ENCODE results near the gene LHPP.
A peak's percentile ranks its signal among the peaks of the same experiment; 100 is the strongest.

Gene LHPP

GRCh38 chr10:124530215-124530665 is 68.6 kb downstream of the LHPP start:
- DNase-seq (ENCODE audit: insufficient read length, low spot score), result peak; percentile 98
- 0 out of 2 replicates have a peak, but pooled peaks have one; percentile 37 for TF ChIP-seq POU2F2 (IDR thresholded peaks at IDR 0.05; ENCODE audit: low read depth, low read length)
- 0 out of 2 replicates have a peak, but pooled peaks have one; percentile 27 for TF ChIP-seq SPI1 (IDR thresholded peaks at IDR 0.05; ENCODE audit: low read depth, low read length)
- no peak for TF ChIP-seq PAX5 (IDR thresholded peaks at IDR 0.05; ENCODE audit: insufficient read depth, low read length, severe bottlenecking)
- TF ChIP-seq POLR2AphosphoS5 (IDR thresholded peaks at IDR 0.05; ENCODE audit: low read depth, low read length), result no peak
- peak; percentile 98 for FAIRE-seq

- FAIRE-seq (no peak), DNase-seq (ENCODE audit: insufficient read length, low spot score) (no peak)
- TF ChIP-seq PAX5 (IDR thresholded peaks at IDR 0.05; ENCODE audit: insufficient read depth, low read length, severe bottlenecking), result no peak
- TF ChIP-seq TAF1 (IDR thresholded peaks at IDR 0.05; ENCODE audit: low read depth, low read length), result no peak
- TF ChIP-seq POLR2AphosphoS5 (IDR thresholded peaks at IDR 0.05; ENCODE audit: low read depth, low read length), result no peak
- no peak for TF ChIP-seq POLR2A (IDR thresholded peaks at IDR 0.05; ENCODE audit: low read depth, low read length)
- no peak for TF ChIP-seq SPI1 (IDR thresholded peaks at IDR 0.05; ENCODE audit: low read depth, low read length)
- no peak for TF ChIP-seq POU2F2 (IDR thresholded peaks at IDR 0.05; ENCODE audit: low read depth, low read length)
These were observed 69.2 kb downstream of the LHPP start for GRCh38 chr10:124530816-124531215.

DNA sequence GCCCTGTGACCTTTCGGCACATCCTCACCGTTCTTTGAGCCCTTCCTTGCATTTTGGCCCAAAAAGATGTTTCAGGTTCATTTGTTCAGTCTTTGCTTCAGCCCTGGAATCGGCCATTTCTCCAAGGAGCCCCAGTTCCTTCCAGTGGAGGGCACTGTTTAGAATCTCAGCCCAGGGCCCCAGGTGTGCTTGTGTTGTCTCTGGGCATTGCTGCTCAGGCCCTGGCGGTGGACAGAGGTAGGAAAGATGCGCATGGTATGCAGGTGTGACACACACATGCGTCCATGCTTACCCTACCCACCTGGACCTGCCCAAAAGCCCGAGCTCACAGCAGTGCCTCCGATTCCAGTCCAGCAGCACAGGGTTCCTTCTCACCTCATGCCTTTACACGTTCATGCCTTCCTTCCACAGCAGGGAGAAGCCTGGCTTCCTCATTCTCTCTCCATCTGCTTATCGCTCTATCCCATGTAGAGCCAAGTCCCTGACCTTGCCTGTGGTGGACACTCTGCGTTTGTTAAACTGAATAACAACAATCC is 70.6 kb downstream of the LHPP start:
- TF ChIP-seq SPI1 (IDR thresholded peaks at IDR 0.05; ENCODE audit: low read depth, low read length), result no peak
- TF ChIP-seq POU2F2 (IDR thresholded peaks at IDR 0.05; ENCODE audit: low read depth, low read length), result no peak
- no peak for TF ChIP-seq TAF1 (IDR thresholded peaks at IDR 0.05; ENCODE audit: low read depth, low read length)
- no peak for TF ChIP-seq PAX5 (IDR thresholded peaks at IDR 0.05; ENCODE audit: insufficient read depth, low read length, severe bottlenecking)
- no peak for TF ChIP-seq POLR2AphosphoS5 (IDR thresholded peaks at IDR 0.05; ENCODE audit: low read depth, low read length)
- no peak for TF ChIP-seq POLR2A (IDR thresholded peaks at IDR 0.05; ENCODE audit: low read depth, low read length)
- FAIRE-seq, result peak; percentile 89
- no peak for DNase-seq (ENCODE audit: insufficient read length, low spot score)

DNA sequence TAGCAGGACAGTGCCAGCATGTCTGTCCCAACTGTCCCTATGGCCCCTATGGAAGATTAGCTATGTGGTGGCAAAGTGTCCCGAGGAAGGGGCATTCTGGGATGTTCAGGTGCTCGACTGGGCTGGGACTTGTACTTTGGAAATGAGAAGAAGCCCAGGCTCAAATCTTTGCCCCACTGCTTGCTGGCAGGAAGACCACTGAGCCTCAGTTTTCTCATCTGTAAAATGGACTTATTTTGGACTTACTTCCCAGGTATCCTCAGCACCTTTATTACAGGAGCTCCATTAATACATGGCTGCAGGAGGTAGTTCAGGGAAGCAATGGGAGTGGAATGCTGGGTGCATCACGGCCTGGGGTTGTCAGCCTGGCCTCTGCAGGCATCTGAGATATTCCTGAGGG is 71.2 kb downstream of the LHPP start:
- FAIRE-seq (no peak), DNase-seq (ENCODE audit: insufficient read length, low spot score) (no peak)
- TF ChIP-seq SPI1 (IDR thresholded peaks at IDR 0.05; ENCODE audit: low read depth, low read length), result no peak
- TF ChIP-seq TAF1 (IDR thresholded peaks at IDR 0.05; ENCODE audit: low read depth, low read length), result no peak
- TF ChIP-seq POU2F2 (IDR thresholded peaks at IDR 0.05; ENCODE audit: low read depth, low read length), result no peak
- TF ChIP-seq PAX5 (IDR thresholded peaks at IDR 0.05; ENCODE audit: insufficient read depth, low read length, severe bottlenecking), result no peak
- no peak for TF ChIP-seq POLR2A (IDR thresholded peaks at IDR 0.05; ENCODE audit: low read depth, low read length)
- no peak for TF ChIP-seq POLR2AphosphoS5 (IDR thresholded peaks at IDR 0.05; ENCODE audit: low read depth, low read length)

GRCh38 chr10:124533266-124533665 is 71.6 kb downstream of the LHPP start:
- DNase-seq (ENCODE audit: insufficient read length, low spot score), result no peak
- TF ChIP-seq POLR2AphosphoS5 (IDR thresholded peaks at IDR 0.05; ENCODE audit: low read depth, low read length) (no peak), PAX5 (IDR thresholded peaks at IDR 0.05; ENCODE audit: insufficient read depth, low read length, severe bottlenecking) (no peak), TAF1 (IDR thresholded peaks at IDR 0.05; ENCODE audit: low read depth, low read length) (no peak), POLR2A (IDR thresholded peaks at IDR 0.05; ENCODE audit: low read depth, low read length) (no peak), SPI1 (IDR thresholded peaks at IDR 0.05; ENCODE audit: low read depth, low read length) (no peak), POU2F2 (IDR thresholded peaks at IDR 0.05; ENCODE audit: low read depth, low read length) (no peak)
- no peak for FAIRE-seq

- DNase-seq (ENCODE audit: insufficient read length, low spot score) (no peak), FAIRE-seq (peak; percentile 60)
- TF ChIP-seq POU2F2 (IDR thresholded peaks at IDR 0.05; ENCODE audit: low read depth, low read length), result no peak
- no peak for TF ChIP-seq PAX5 (IDR thresholded peaks at IDR 0.05; ENCODE audit: insufficient read depth, low read length, severe bottlenecking)
- TF ChIP-seq POLR2A (IDR thresholded peaks at IDR 0.05; ENCODE audit: low read depth, low read length), result no peak
- TF ChIP-seq TAF1 (IDR thresholded peaks at IDR 0.05; ENCODE audit: low read depth, low read length), result no peak
- TF ChIP-seq SPI1 (IDR thresholded peaks at IDR 0.05; ENCODE audit: low read depth, low read length), result no peak
- no peak for TF ChIP-seq POLR2AphosphoS5 (IDR thresholded peaks at IDR 0.05; ENCODE audit: low read depth, low read length)
These were observed 72.7 kb downstream of the LHPP start for GRCh38 chr10:124534231-124534798.

GRCh38 chr10:124534826-124535601 is 73.4 kb downstream of the LHPP start:
- TF ChIP-seq TAF1 (IDR thresholded peaks at IDR 0.05; ENCODE audit: low read depth, low read length) (no peak), POLR2A (IDR thresholded peaks at IDR 0.05; ENCODE audit: low read depth, low read length) (no peak), POU2F2 (IDR thresholded peaks at IDR 0.05; ENCODE audit: low read depth, low read length) (no peak), SPI1 (IDR thresholded peaks at IDR 0.05; ENCODE audit: low read depth, low read length) (no peak), PAX5 (IDR thresholded peaks at IDR 0.05; ENCODE audit: insufficient read depth, low read length, severe bottlenecking) (no peak), POLR2AphosphoS5 (IDR thresholded peaks at IDR 0.05; ENCODE audit: low read depth, low read length) (no peak)
- FAIRE-seq (peak; percentile 69), DNase-seq (ENCODE audit: insufficient read length, low spot score) (no peak)

- peak; percentile 78 for FAIRE-seq
- no peak for TF ChIP-seq POLR2A (IDR thresholded peaks at IDR 0.05; ENCODE audit: low read depth, low read length)
- peak; percentile 72 for TF ChIP-seq SPI1 (IDR thresholded peaks at IDR 0.05; ENCODE audit: low read depth, low read length)
- DNase-seq (ENCODE audit: insufficient read length, low spot score), result peak; percentile 69
These were observed 74.3 kb downstream of the LHPP start for GRCh38 chr10:124535731-124536495.

DNA sequence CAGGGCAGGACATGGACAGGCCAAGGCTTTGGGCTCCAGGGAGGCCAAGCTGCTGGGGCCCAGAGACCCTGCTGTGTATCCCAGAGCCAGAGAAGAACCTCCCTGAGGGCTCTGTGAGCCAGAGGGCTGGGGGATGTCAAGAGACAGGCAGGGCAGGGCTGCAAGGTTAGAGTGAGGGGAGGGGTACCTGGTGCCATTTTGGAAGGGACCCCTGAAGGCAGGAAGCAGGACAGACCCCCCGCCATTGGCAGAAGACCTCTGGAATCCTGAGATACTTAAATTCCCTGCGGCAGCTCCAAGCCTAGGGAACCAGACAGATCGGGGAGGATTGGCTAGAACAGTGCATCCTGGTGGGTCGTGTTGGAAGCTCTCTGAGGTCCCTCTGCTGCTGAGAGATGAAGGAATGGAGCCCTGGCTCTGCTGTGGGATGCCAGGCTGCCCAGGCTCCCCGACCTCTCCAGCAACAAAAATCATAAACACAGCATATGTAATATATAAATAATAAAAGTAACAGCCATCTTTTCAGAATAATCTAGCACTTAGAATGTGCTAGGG is 75.0 kb downstream of the LHPP start:
- TF ChIP-seq SPI1 (IDR thresholded peaks at IDR 0.05; ENCODE audit: low read depth, low read length) (no peak), PAX5 (IDR thresholded peaks at IDR 0.05; ENCODE audit: insufficient read depth, low read length, severe bottlenecking) (no peak), TAF1 (IDR thresholded peaks at IDR 0.05; ENCODE audit: low read depth, low read length) (no peak), POLR2A (IDR thresholded peaks at IDR 0.05; ENCODE audit: low read depth, low read length) (no peak), POU2F2 (IDR thresholded peaks at IDR 0.05; ENCODE audit: low read depth, low read length) (no peak), POLR2AphosphoS5 (IDR thresholded peaks at IDR 0.05; ENCODE audit: low read depth, low read length) (no peak)
- no peak for FAIRE-seq

More for the DNA sequence above, 75.0 kb downstream of the LHPP start:
- DNase-seq (ENCODE audit: insufficient read length, low spot score), result no peak
